OCI-LY1 (cell line): ENCODE results near the gene LNP1.
A peak's percentile ranks its signal among the peaks of the same experiment; 100 is the strongest.
"Not testable (repeated sequence)": the region's sequence is repeated elsewhere in the genome, so short reads cannot be mapped to it uniquely, and the experiment has no call there.

Experiments
- H2AFZ ChIP-seq: fragments of 200-600 bp; sonication (generic), shearing (Covaris generic); 2 replicates; pipeline ENCODE4 v1.6.0; 2014; ENCODE audit warnings: antibody characterized with exemption, mild to moderate bottlenecking, low read length
- H3F3A ChIP-seq: fragments of 200-600 bp; sonication (generic), shearing (Covaris generic); 2 replicates; pipeline ENCODE4 v1.6.0; 2014; ENCODE audit warnings: mild to moderate bottlenecking, antibody characterized with exemption, low read length, moderate library complexity; ENCODE audit not compliant: insufficient read depth
- H3K27ac ChIP-seq: fragments of 200-600 bp; sonication (generic); 2 replicates; pipeline ENCODE4 v1.5.1; 2014; ENCODE audit warnings: low read length, mixed run types, mild to moderate bottlenecking, low read depth; ENCODE audit not compliant: poor library complexity, severe bottlenecking
- H3K27me3 ChIP-seq: fragments of 200-600 bp; sonication (generic); 2 replicates; pipeline ENCODE4 v1.6.0; 2014; ENCODE audit warnings: antibody characterized with exemption, mild to moderate bottlenecking, low read length, moderate library complexity; ENCODE audit not compliant: insufficient read depth
- H3K36me3 ChIP-seq: fragments of 200-600 bp; sonication (generic); 2 replicates; pipeline ENCODE4 v1.6.1; 2014; ENCODE audit warnings: mild to moderate bottlenecking, antibody characterized with exemption, low read length, moderate library complexity, mixed read lengths; ENCODE audit not compliant: insufficient read depth
- H3K4me1 ChIP-seq: fragments of 200-600 bp; sonication (generic); 2 replicates; pipeline ENCODE4 v1.5.1; 2014; ENCODE audit warnings: mild to moderate bottlenecking, low read length, moderate library complexity; ENCODE audit not compliant: insufficient read depth, severe bottlenecking
- H3K4me2 ChIP-seq: fragments of 200-600 bp; sonication (generic), shearing (Covaris generic); 2 replicates; pipeline ENCODE4 v1.6.1; 2014; ENCODE audit warnings: low read length
- H3K4me3 ChIP-seq: fragments of 200-600 bp; sonication (generic); 2 replicates; pipeline ENCODE4 v1.5.1; 2014; ENCODE audit warnings: low read length, low read depth, mild to moderate bottlenecking, mixed read lengths; ENCODE audit not compliant: poor library complexity, severe bottlenecking
- H3K79me2 ChIP-seq: fragments of 200-600 bp; shearing (Covaris generic); 2 replicates; pipeline ENCODE4 v1.6.1; 2016; ENCODE audit warnings: mixed run types, low read length, mixed read lengths; ENCODE audit not compliant: insufficient read depth
- H3K9ac ChIP-seq: fragments of 200-600 bp; sonication (generic), shearing (Covaris generic); 2 replicates; pipeline ENCODE4 v1.6.1; 2014; ENCODE audit warnings: mild to moderate bottlenecking, low read length, mixed read lengths
- H3K9me2 ChIP-seq: fragments of 200-600 bp; sonication (generic), shearing (Covaris generic); 2 replicates; pipeline ENCODE4 v1.6.1; 2014; ENCODE audit warnings: low read depth, mild to moderate bottlenecking, low read length, mixed read lengths
- H3K9me3 ChIP-seq: fragments of 200-600 bp; shearing (Covaris generic); 2 replicates; pipeline ENCODE4 v1.6.1; 2014; ENCODE audit warnings: low read length, mixed read lengths
- H4K20me1 ChIP-seq: fragments of 200-600 bp; sonication (generic), shearing (Covaris generic); 2 replicates; pipeline ENCODE4 v1.6.0; 2016; ENCODE audit warnings: mild to moderate bottlenecking, low read length; ENCODE audit not compliant: insufficient read depth
- EZH2 ChIP-seq: fragments of 200-600 bp; sonication (generic), shearing (Covaris generic); IDR thresholded peaks from 2 replicates; pipeline ENCODE4 v1.8.0; 2017; ENCODE audit warnings: borderline replicate concordance, mixed run types, mild to moderate bottlenecking, antibody characterized with exemption, low read length, moderate library complexity, mixed read lengths
- TF ChIP-seq, protein P1 (sequence below): fragments of 200-600 bp; sonication (generic), shearing (Covaris generic); IDR thresholded peaks from 2 replicates; pipeline ENCODE4 v1.5.1; 2017; ENCODE audit warnings: mild to moderate bottlenecking, antibody characterized with exemption, low read length, moderate library complexity, mixed read lengths

LNP1 gene, protein sequence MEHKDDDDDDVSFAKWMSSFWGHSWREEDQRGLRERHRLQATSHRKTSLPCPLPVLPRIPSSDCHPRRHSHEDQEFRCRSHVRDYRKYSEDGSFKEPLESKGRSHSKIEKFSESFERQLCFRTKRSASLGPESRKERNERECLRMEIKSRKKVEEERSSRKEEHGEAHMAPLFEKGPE

DNA sequence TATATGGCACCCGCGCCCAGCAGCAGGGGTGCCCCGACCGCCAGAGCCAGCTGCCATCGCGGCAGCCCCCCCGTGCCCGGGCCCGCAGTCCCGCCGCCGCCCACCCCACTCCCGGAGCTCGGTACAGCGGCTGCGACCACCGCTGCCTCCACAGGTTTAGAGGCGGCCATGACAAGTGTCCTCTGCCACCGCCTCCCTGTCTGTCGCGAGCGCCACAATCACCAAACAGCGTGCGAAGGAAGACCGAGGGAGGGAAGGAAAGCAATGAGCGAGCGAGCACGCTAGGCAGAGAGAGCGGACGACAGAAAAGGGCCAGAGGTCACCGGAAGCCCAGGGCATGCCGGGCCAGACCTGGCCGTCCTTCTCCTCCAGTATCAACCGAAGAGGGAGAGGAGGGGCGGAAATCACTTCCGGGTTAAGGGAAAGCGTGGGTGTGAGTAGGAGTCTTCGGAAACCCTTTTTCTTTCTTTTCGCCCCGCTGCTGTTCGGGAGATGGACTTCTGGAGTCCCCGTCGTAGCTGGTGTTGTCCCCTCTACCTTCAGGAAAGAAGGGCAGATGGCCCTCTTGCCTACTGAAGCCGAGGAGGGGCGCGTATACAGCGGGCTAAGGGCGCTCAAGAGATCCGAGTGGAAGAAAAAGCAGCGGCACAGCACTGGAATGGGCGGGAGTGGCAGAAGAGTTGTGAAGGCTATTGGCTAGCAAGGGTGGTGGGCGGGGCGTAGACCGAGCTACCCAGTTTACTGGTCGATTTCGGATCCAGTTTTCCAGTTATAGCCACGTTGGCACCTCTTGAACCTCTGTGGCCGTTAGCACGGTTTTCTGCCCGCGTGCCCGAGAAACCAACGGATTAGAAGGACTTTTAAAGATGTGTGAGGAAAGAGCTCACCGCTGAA lies at the start of gene LNP1, which contains the start of gene TOMM70:
Gene LNP1, plus strand, starts transcription at position 760 of the 894 bp plus-strand sequence. CDS start 28,191 bp downstream, outside the sequence.
Gene TOMM70, minus strand, starts transcription at position 310 of the 894 bp plus-strand sequence. Its CDS starts 140 bp downstream, at position 170.
- no peaks in the 10 kb centered on the region for H3K27me3 ChIP-seq
- H3K9me2 ChIP-seq: no peaks in the 10 kb centered on the region
- H3K27ac ChIP-seq: peak within 1 kb of the TSS; percentile 84
- H3K79me2 ChIP-seq: peaks cover 59% of the 10 kb centered on the region
- peaks cover 57% of the 10 kb centered on the region for H3K4me1 ChIP-seq
- peak within 1 kb of the TSS; percentile 94 for H3K4me3 ChIP-seq
- H3F3A ChIP-seq: 0 out of 2 replicates have a peak, but pooled peaks cover 3% of the 10 kb centered on the region
- H2AFZ ChIP-seq: no peak within 1 kb of the TSS
- peaks cover 14% of the 10 kb centered on the region; the same call in 1 of the 2 replicates for H3K36me3 ChIP-seq
- H3K9me3 ChIP-seq: no peaks in the 10 kb centered on the region
- peak within 1 kb of the TSS; percentile 85 for H3K9ac ChIP-seq
- peak within 1 kb of the TSS; percentile 95 for H3K4me2 ChIP-seq
- no peaks in the 10 kb centered on the region for H4K20me1 ChIP-seq
- TF ChIP-seq, protein P1, sequence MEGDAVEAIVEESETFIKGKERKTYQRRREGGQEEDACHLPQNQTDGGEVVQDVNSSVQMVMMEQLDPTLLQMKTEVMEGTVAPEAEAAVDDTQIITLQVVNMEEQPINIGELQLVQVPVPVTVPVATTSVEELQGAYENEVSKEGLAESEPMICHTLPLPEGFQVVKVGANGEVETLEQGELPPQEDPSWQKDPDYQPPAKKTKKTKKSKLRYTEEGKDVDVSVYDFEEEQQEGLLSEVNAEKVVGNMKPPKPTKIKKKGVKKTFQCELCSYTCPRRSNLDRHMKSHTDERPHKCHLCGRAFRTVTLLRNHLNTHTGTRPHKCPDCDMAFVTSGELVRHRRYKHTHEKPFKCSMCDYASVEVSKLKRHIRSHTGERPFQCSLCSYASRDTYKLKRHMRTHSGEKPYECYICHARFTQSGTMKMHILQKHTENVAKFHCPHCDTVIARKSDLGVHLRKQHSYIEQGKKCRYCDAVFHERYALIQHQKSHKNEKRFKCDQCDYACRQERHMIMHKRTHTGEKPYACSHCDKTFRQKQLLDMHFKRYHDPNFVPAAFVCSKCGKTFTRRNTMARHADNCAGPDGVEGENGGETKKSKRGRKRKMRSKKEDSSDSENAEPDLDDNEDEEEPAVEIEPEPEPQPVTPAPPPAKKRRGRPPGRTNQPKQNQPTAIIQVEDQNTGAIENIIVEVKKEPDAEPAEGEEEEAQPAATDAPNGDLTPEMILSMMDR: no peak

DNA sequence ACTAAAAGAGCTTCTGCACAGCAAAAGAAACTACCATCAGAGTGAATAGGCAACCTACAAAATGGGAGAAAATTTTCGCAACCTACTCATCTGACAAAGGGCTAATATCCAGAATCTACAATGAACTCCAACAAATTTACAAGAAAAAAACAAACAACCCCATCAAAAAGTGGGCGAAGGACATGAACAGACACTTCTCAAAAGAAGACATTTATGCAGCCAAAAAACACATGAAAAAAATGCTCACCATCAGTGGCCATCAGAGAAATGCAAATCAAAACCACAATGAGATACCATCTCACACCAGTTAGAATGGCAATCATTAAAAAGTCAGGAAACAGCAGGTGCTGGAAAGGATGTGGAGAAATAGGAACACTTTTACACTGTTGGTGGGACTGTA lies 49.6 kb upstream of the LNP1 start:
- H3K9me2 ChIP-seq, H3K79me2 ChIP-seq, H4K20me1 ChIP-seq, H3F3A ChIP-seq, H3K4me2 ChIP-seq, H2AFZ ChIP-seq, H3K27ac ChIP-seq, H3K27me3 ChIP-seq, H3K4me3 ChIP-seq, H3K9ac ChIP-seq, H3K9me3 ChIP-seq, H3K4me1 ChIP-seq: not testable (repeated sequence)
- H3K36me3 ChIP-seq: peaks cover 87% of the 10 kb centered on the region

DNA sequence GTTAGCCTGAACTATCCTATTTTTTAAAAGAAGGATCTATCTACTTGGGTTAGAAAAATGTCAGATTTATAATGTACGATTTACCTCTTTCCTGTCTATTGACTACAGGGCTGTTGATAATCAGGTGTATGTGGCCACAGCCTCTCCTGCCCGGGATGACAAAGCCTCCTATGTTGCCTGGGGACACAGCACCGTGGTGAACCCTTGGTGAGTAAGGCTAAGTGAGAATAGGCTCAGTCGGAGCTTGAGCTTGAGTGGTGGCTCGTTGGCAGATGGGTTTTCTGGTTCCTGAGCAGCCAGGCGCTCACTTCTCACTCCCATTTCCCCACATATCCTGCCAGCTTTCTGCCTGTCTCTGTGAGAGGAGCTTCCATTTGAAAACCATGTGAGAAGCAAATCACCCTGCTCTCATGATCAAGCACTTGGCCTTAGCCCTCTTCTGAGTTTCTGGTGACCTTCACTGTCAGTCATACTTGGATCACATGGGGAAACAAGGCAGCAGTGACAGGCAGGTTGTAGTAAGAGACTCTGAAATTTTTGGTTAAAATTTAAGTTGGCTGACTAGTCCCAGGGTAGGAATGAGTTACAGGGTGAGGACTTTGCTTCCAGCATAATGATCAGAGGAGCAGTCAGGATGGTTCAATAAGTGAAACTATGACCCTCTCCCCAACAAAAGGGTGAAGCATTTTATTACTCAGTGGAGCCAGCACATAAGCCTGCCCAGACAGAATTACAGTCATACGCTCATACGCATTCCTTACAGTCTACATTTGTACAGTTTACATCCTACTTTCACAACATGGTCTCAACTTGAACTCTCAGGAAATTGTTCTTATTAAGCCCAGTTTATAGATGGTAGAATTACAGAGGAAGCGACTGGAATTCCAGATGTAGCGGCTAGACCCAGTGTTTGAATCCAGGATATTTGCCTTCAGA lies 48.8 kb upstream of the LNP1 start:
- H3F3A ChIP-seq: no peaks in the 10 kb centered on the region
- no peak overlapping the region for H3K9ac ChIP-seq
- no peaks in the 10 kb centered on the region for H3K9me2 ChIP-seq
- H3K4me3 ChIP-seq: no peak overlapping the region
- no peaks in the 10 kb centered on the region for H3K27me3 ChIP-seq
- no peak for TF ChIP-seq EZH2
- no peak overlapping the region for H2AFZ ChIP-seq
- H3K79me2 ChIP-seq: no peaks in the 10 kb centered on the region
- H3K36me3 ChIP-seq: peaks cover 83% of the 10 kb centered on the region
- peaks cover 3% of the 10 kb centered on the region; the same call in 1 of the 2 replicates for H3K9me3 ChIP-seq
- no peaks in the 10 kb centered on the region for H4K20me1 ChIP-seq
- no peaks in the 10 kb centered on the region for H3K4me1 ChIP-seq
- no peak overlapping the region for H3K27ac ChIP-seq
- no peak overlapping the region for H3K4me2 ChIP-seq
